GM12875 (cell line): ENCODE data around the gene TENM3.

Experiments
- H3K4me3 ChIP-seq: one replicate; pipeline ENCODE4 v1.5.1; 2011; ENCODE audit warnings: low read depth, low read length, control low read depth
- TF ChIP-seq, protein P1 (sequence below): IDR thresholded peaks from 2 replicates; pipeline ENCODE4 v1.5.1; 2011; ENCODE audit warnings: low read depth, mild to moderate bottlenecking, control low read depth, inconsistent platforms, low read length, moderate library complexity, borderline replicate concordance; ENCODE audit not compliant: insufficient read depth

The TENM3 gene

DNA sequence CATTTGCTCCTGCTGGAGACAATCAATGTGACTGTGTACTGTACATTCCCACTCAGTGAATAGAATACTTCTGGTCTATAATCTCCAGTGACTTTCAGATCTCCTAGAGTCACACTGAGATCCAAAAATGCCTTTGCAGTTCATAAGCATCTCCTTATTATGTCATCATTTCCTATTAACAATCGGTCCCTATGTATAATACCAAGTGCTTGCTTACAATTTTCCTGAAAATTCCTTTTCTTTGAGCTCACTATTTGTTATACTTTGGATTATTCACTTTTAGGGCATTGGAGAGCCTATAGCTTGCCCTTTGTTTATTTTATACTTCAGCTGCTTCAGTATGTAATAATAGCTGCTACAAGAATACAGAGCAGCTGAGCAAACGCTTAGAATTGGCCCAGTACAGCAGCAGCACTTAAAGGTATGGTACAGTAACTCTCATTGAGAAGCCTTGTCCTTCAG is 361.0 kb downstream of the TENM3 start:
- TF ChIP-seq, protein P1, sequence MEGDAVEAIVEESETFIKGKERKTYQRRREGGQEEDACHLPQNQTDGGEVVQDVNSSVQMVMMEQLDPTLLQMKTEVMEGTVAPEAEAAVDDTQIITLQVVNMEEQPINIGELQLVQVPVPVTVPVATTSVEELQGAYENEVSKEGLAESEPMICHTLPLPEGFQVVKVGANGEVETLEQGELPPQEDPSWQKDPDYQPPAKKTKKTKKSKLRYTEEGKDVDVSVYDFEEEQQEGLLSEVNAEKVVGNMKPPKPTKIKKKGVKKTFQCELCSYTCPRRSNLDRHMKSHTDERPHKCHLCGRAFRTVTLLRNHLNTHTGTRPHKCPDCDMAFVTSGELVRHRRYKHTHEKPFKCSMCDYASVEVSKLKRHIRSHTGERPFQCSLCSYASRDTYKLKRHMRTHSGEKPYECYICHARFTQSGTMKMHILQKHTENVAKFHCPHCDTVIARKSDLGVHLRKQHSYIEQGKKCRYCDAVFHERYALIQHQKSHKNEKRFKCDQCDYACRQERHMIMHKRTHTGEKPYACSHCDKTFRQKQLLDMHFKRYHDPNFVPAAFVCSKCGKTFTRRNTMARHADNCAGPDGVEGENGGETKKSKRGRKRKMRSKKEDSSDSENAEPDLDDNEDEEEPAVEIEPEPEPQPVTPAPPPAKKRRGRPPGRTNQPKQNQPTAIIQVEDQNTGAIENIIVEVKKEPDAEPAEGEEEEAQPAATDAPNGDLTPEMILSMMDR = no peak
- H3K4me3 ChIP-seq = no peak overlapping the region

DNA sequence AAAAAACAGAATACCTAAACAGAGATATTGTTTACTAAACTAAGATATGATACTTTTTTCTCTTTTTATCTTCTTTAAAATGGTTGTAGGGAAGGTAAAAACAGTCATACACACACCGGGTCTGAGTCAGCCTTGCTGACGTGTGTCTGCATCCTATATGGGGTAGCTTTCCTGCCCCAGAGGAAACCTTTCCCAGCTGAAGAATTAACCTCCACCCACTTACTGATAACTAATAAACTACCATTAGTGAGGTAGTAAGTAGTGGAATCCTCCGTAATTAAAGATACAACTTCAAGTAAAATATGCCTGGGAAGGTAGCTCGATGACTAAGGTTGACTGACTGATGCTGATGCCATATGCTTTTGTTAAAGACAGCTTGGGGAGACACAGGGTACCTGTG is 361.8 kb downstream of the TENM3 start:
- H3K4me3 ChIP-seq = no peak overlapping the region
- TF ChIP-seq, protein P1 = no peak

DNA sequence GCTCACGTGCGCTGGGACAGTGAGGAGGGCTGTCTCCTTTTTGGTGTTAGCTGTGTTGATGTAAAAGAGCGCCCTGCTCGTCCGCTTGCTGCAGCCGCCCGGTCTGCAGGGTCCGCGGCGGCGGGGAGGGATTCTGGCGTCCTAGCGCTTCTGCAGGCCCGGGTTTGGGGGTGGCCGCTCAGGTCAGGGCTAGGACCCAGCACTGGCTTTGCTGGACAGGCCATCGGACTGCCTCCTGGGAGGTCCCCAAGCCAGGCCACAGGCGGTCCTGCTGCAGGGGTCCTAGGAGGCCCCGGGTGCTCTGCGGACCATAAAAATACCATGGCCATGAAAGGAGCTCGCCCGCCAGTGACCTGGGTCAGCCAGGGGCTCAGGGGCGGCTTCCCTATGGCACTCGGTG is 365.3 kb downstream of the TENM3 start:
- TF ChIP-seq, protein P1 = no peak
- H3K4me3 ChIP-seq = no peak overlapping the region

DNA sequence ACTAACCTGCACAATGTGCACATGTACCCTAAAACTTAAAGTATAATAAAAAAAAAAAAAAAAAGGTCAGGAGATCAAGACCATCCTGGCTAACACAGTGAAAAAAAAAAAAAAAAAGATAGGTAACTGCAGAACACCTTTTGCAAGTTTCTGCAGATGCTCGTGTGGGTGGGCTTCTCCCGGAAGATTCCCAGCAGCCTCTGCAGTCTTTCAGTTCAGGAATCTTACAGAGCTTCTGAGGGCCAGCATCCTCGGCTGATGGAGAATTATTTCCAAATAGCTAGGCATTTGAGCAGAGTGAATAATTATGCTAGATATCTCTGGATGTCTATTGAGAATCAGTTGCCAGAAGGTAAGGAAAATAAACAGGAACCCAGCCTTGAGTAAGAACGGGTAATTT is 373.3 kb downstream of the TENM3 start:
- no peak overlapping the region for H3K4me3 ChIP-seq
- TF ChIP-seq, protein P1 = no peak

DNA sequence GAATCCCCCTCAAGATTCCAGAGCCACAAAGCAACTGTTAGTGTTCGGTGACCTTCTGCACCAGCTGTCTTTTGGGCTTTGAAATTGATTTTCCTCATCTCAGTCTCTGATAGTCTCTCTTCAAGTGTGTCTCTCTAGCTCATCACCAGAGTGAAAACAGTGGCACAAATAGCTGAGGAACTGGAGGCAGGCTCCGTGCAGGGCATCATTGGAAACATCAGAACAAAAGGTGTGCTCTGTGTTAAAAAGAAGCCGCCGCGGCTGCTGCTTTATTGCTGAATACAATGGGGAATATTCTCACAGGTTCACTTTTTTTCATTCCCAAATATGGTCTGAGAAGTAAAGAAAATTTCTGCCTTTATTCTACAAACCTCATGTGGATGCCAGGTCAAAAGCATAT is 376.5 kb downstream of the TENM3 start:
- TF ChIP-seq, protein P1 = no peak

DNA sequence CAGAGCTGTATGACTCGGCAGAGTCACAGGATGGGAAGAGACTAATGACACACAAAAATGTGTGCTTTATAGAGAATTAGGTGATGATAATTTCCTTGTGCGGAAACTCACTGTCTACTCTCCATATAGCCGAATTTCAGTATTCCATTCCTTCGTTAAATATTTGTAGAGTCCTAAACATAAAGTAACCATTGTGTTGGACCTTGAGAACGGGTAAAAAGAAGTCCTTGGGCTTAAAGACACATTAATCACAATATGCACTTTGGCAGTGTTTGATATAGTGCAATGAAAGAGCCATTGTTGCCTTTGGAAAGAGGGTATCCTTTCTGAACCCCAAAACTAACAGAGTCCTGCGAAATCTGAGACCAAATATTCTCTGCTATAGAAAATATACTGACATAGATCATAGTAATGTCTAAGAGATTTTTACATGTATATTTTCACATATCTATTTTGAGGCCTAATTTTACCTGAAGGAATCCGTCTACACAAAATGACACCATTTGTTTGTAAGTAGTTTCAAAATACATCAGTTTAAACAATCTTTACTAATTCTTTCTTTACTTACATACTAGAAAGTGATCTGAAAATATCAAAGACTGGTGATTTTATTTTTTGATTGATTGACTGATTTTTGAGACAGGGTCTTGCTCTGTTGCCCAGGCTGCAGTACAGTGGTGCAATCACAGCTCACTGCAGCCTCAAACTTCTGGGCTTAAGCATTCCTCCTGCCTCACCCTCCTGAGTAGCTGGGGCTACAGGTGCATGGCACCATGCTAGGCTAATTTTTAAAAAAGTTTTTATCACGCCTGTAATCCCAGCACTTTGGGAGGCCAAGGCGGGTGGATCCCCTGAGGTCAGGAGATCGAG is 377.1 kb downstream of the TENM3 start:
- TF ChIP-seq, protein P1 = no peak
- no peak overlapping the region for H3K4me3 ChIP-seq

More for the DNA sequence above, 376.5 kb downstream of the TENM3 start:
- H3K4me3 ChIP-seq = no peak overlapping the region

DNA sequence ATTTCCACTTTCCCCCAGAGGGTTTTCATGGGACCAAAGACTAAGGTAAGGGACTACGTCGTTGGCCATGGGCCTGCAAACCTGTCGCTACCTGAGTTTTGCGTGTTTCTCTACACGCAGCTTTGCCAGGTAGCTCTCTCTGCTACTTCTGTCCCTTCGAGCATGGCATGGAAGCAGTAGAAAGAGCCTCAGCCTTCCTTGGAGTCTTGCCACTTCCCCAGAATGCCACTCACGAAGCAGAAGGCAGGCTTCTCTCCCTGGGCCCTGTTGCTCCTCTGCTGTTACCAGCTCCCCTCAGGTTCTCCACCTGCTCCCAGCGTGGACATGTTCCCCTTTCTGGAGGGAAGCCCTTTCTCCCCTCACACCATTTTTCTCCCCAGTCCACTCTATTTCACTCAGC is 381.1 kb downstream of the TENM3 start:
- H3K4me3 ChIP-seq = no peak overlapping the region
- TF ChIP-seq, protein P1 = no peak
